ENCODE data around the gene GLIPR1L2. TPM values are rescaled to one million over a fixed set of nuclear protein-coding genes. Genes with fewer than 3 reads are reported as not detected.
A peak's percentile ranks its signal among the peaks of the same experiment; 100 is the strongest.

Gene GLIPR1L2
- total and polyA plus RNA-seq, 2 of the 8 experiments (the other 6 are each of a cell fraction or from before 2014, with no cell fraction given), result 0.09 TPM; not detected in 1

- H3K79me2 ChIP-seq (ENCODE audit: control insufficient read depth in 1 of 2, insufficient read depth in 2 of 2, low read length in 2 of 2), result no peaks in the 10 kb centered on the region
- 63% methylated on average over 6 of the region's 6 CpGs; no CpG with 5 or more reads in 1 of the 2 experiments for whole genome bisulfite sequencing, 2 experiments (ENCODE audit: extremely low coverage in 1 of 2, insufficient coverage in 1 of 2, insufficient read length in 1 of 2, insufficient replicate concordance in 2 of 2, low coverage in 1 of 2, low lambda C conversion rate in 2 of 2, missing lambda C conversion rate in 1 of 2)
- no peak overlapping the region for H2BK120ac ChIP-seq (replicated peaks; ENCODE audit: low read depth, low read length)
- no peak overlapping the region for H4K5ac ChIP-seq (ENCODE audit: insufficient read length, low read depth, low read length)
- no peak overlapping the region for H3K27ac ChIP-seq (ENCODE audit: low read depth, low read length)
- no peaks in the 10 kb centered on the region for H4K20me1 ChIP-seq (replicated peaks in 1 of 2; ENCODE audit: control insufficient read depth in 1 of 2, insufficient read depth in 2 of 2, low read length in 2 of 2)
- H2AFZ ChIP-seq (ENCODE audit: low read length), result 0 out of 2 replicates have a peak overlapping the region, but pooled peaks have one; percentile 57
- no peaks in the 10 kb centered on the region for H3K27me3 ChIP-seq (replicated peaks in 1 of 4; ENCODE audit: control insufficient read depth in 3 of 4, extremely low read depth in 1 of 4, insufficient read depth in 3 of 4, low read length in 3 of 4)
- H3K56ac ChIP-seq (replicated peaks; ENCODE audit: insufficient read length, low read depth, low read length), result no peak overlapping the region
- no peaks in the 10 kb centered on the region for H3K36me3 ChIP-seq (ENCODE audit: control insufficient read depth in 2 of 4, insufficient read depth in 4 of 4, low read length in 3 of 4)
- no peak overlapping the region for H3K18ac ChIP-seq (ENCODE audit: extremely low read depth, low read length)
- H3K4me3 ChIP-seq (ENCODE audit: extremely low read depth in 1 of 4, insufficient read depth in 2 of 4, low read depth in 3 of 4, low read length in 4 of 4), result peak overlapping the region; percentile 10 to 51 (median 18); a peak in 5 of 8 replicates
- H2BK12ac ChIP-seq (ENCODE audit: low read depth, low read length), result no peak overlapping the region
- peaks cover 0 to 3% (median 0%) of the 10 kb centered on the region in 4 experiments; a peak in 1 of 7 replicates for H3K4me1 ChIP-seq (replicated peaks in 1 of 4; ENCODE audit: control insufficient read depth in 3 of 4, insufficient read depth in 4 of 4, low read length in 3 of 4)
- no peaks in the 10 kb centered on the region for H3K9me3 ChIP-seq (ENCODE audit: insufficient read depth in 2 of 2, low read depth in 1 of 2, low read length in 1 of 2)
- H3K4me2 ChIP-seq (ENCODE audit: insufficient read depth in 1 of 2, low read depth in 2 of 2, low read length in 2 of 2), result peak overlapping the region; percentile 49 to 52; a peak in 3 of 4 replicates
- no peak overlapping the region for H3K4ac ChIP-seq (replicated peaks; ENCODE audit: insufficient read length, low read depth, low read length)
- CTCF ChIA-PET (ENCODE audit: partially characterized antibody), result interaction anchor here (0.7 to 2.4 kb wide), 8 partner anchors 8 to 98 kb away, joined by 3 to 21 read pairs (median 5); partner anchors contain the start of genes CAPS2 and GLIPR1L1
- H3K23me2 ChIP-seq (ENCODE audit: low read depth, low read length), result peaks cover 3% of the 10 kb centered on the region; the same call in 1 of the 2 replicates
- H3K14ac ChIP-seq (ENCODE audit: insufficient read length), result no peak overlapping the region
- no peak overlapping the region for H4K8ac ChIP-seq (ENCODE audit: extremely low read depth, insufficient read depth, low read length)
- H4K91ac ChIP-seq (replicated peaks; ENCODE audit: insufficient read length, low read length), result no peak overlapping the region
- H2BK15ac ChIP-seq (ENCODE audit: low read length), result no peak overlapping the region
- no peak overlapping the region for H2BK20ac ChIP-seq (ENCODE audit: low read length)
- no peak overlapping the region for H3K9ac ChIP-seq (replicated peaks in 1 of 4; ENCODE audit: extremely low read depth in 1 of 4, low read depth in 3 of 4, low read length in 3 of 4)
- H3K79me1 ChIP-seq (ENCODE audit: low read depth, low read length), result no peaks in the 10 kb centered on the region
- TF ChIP-seq BACH1 (IDR thresholded peaks at IDR 0.05; ENCODE audit: low read length) (peak; percentile 86), NRF1 (IDR thresholded peaks at IDR 0.05; ENCODE audit: low read depth, low read length) (no peak), MAFK (IDR thresholded peaks at IDR 0.05; ENCODE audit: low read depth, low read length) (peak; percentile 56), HDAC6 (IDR thresholded peaks at IDR 0.05; ENCODE audit: low read depth, low read length) (no peak)
- DNase-seq (ENCODE audit: low read depth in 1 of 2, low spot score in 2 of 2), result no peak
- POLR2A ChIA-PET (ENCODE audit: partially characterized antibody), result interaction anchor here (1.1 kb wide), 1 partner anchor 94 kb away, joined by 4 read pairs; no protein-coding TSS in a partner anchor
- no peak for FAIRE-seq
- H2BK5ac ChIP-seq (ENCODE audit: low read depth, low read length), result no peak overlapping the region
- H3K23ac ChIP-seq (ENCODE audit: insufficient read length), result no peak overlapping the region
- H2AK5ac ChIP-seq (ENCODE audit: low read depth, low read length), result no peak overlapping the region
Measured at GRCh38 chr12:75390156-75390898, 562 bp upstream of the GLIPR1L2 start.

All from H1 (cell line).